BLaER1 treated with 17β-estradiol and CSF1 and Interleukin-3, amounts not matched to agents 10 nM and 100 nM (cell line): ENCODE data around the gene SNAP29.
A peak's percentile ranks its signal among the peaks of the same experiment; 100 is the strongest.
"Not testable (repeated sequence)": the region's sequence is repeated elsewhere in the genome, so short reads cannot be mapped to it uniquely, and the experiment has no call there.

ENCODE experiments used
- H3K27ac ChIP-seq, 11 experiments: shearing (Covaris generic); formaldehyde crosslinking; 2 replicates each; pipeline ENCODE4 v1.8.1; 2022
- H3K27me3 ChIP-seq, 11 experiments: shearing (Covaris generic); formaldehyde crosslinking; 2 replicates each; pipeline ENCODE4 v1.8.1; 2022
- H3K36me3 ChIP-seq, 11 experiments: shearing (Covaris generic); formaldehyde crosslinking; 2 replicates each; pipeline ENCODE4 v1.8.1; 2022
- H3K4me1 ChIP-seq, 10 experiments: shearing (Covaris generic); formaldehyde crosslinking; 2 replicates each; pipeline ENCODE4 v1.8.1; 2022
- H3K4me2 ChIP-seq, 11 experiments: shearing (Covaris generic); formaldehyde crosslinking; 2 replicates each; pipeline ENCODE4 v1.8.1; 2022
- H3K4me3 ChIP-seq, 10 experiments: shearing (Covaris generic); formaldehyde crosslinking; 2 replicates each; pipeline ENCODE4 v1.8.1; 2022
- H3K9ac ChIP-seq, 11 experiments: shearing (Covaris generic); formaldehyde crosslinking; 2 replicates each; pipeline ENCODE4 v1.8.1; 2022
- H3K9me3 ChIP-seq, 11 experiments: shearing (Covaris generic); formaldehyde crosslinking; replicated peaks in 1 of 11; 2 replicates each; pipeline ENCODE4 v1.8.1; 2022
- H4K20me1 ChIP-seq, 11 experiments: shearing (Covaris generic); formaldehyde crosslinking; 2 replicates each; pipeline ENCODE4 v1.8.1; 2022
- Cebpa-rat ChIP-seq, 11 experiments: shearing (Covaris generic); IDR thresholded peaks; 2 replicates each; pipeline ENCODE4 v1.8.1; 2022

SNAP29 gene

DNA sequence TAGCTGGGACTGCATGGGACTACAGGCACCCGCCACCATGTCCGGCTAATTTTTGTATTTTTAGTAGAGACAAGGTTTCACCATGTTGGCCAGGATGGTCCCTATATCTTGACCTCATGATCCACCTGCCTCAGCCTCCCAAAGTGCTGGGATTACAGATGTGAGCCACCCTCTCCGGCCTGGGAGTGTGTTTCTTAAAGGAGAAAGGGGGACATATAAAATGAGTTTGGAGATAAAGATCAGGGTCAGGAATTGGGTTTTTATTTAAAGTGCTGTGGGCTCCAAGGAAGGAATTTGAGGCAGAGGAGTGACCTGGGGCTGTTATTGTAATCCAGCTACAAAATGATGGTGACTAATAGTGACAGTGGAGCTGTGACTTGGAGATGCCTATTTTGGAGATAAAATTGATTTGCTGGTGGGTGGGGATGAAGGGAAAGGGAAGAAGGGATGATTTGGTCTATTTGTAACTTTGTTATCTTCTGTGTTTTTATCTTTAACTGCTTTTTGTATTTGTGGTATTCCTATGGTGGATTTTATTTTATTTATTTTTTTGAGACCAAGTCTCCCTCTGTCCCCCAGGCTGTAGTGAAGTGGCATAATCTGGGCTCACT, 63.4 kb downstream of the SNAP29 start:
- H3K4me2 ChIP-seq, result peak overlapping the region; percentile 27 to 98 (median 87); a peak in 18 of 22 replicates
- H4K20me1 ChIP-seq, result peaks cover 88 to 99% (median 96%) of the 10 kb centered on the region in 11 experiments
- H3K36me3 ChIP-seq, result peaks cover 0 to 55% (median 34%) of the 10 kb centered on the region in 11 experiments; a peak in 18 of 22 replicates
- H3K4me1 ChIP-seq, result peaks cover 36 to 76% (median 53%) of the 10 kb centered on the region in 10 experiments
- H3K4me3 ChIP-seq, result no peak overlapping the region
- TF ChIP-seq Cebpa-rat (IDR thresholded peaks at IDR 0.05), result no peak
- no peaks in the 10 kb centered on the region for H3K27me3 ChIP-seq
- no peaks in the 10 kb centered on the region for H3K9me3 ChIP-seq
- no peak overlapping the region for H3K27ac ChIP-seq
- peak overlapping the region in 1 of 11 experiments; percentile 34; a peak in 2 of 22 replicates for H3K9ac ChIP-seq

GRCh38 chr22:20926243-20926642, 67.4 kb downstream of the SNAP29 start:
- Histone ChIP-seq H3K4me2 (peak overlapping the region in 4 of 11 experiments; percentile 20 to 77 (median 58); a peak in 7 of 22 replicates), H3K27me3 (no peaks in the 10 kb centered on the region), H4K20me1 (peaks cover 99 to 100% (median 100%) of the 10 kb centered on the region in 11 experiments), H3K27ac (peak overlapping the region in 1 of 11 experiments; percentile 17; a peak in 1 of 22 replicates), H3K36me3 (peaks cover 0 to 87% (median 52%) of the 10 kb centered on the region in 11 experiments; a peak in 20 of 22 replicates), H3K9ac (peak overlapping the region in 2 of 11 experiments; percentile 18 to 51; a peak in 3 of 22 replicates), H3K4me3 (no peak overlapping the region), H3K9me3 (no peaks in the 10 kb centered on the region), H3K4me1 (peaks cover 20 to 90% (median 37%) of the 10 kb centered on the region in 10 experiments)
- no peak for TF ChIP-seq Cebpa-rat (IDR thresholded peaks at IDR 0.05)

DNA sequence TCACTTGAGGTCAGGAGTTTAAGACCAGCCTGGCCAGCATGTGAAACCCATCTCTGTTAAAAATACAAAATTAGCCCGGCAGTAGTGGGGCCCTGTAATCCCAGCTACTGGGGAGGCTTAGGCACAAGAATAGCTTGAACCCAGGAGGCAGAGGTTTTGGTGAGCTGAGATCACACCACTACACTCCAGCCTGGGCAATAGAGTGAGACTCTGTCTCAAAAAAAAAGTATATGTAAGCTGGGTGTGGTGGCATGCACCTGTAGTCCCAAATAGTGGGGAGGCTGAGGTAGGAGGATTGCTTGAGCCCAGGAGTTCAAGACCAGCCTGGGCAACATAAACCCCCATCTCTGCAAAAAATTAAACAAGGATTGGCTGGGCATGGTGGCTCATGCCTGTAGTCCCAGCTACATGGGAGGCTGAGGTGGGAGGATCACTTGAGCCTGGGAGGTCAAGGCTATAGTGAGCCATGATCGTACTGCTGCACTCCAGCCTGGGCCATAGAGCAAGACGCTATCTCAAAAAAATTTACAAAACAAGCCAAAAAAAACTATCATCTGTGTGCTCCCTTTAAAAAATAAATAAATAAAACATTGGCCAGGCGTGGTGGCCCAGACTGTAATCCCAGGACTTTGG, 69.2 kb downstream of the SNAP29 start:
- Histone ChIP-seq H4K20me1 (peaks cover 99 to 100% (median 100%) of the 10 kb centered on the region in 11 experiments), H3K27ac (no peak overlapping the region), H3K4me2 (peak overlapping the region in 2 of 11 experiments; percentile 1 to 44; a peak in 2 of 22 replicates), H3K9me3 (no peaks in the 10 kb centered on the region), H3K36me3 (peaks cover 0 to 88% (median 56%) of the 10 kb centered on the region in 11 experiments; a peak in 20 of 22 replicates), H3K9ac (no peak overlapping the region), H3K4me1 (peaks cover 12 to 87% (median 21%) of the 10 kb centered on the region in 10 experiments; a peak in 18 of 20 replicates), H3K27me3 (no peaks in the 10 kb centered on the region), H3K4me3 (no peak overlapping the region)
- no peak for TF ChIP-seq Cebpa-rat (IDR thresholded peaks at IDR 0.05)

GRCh38 chr22:20928573-20928967, 69.8 kb downstream of the SNAP29 start:
- H3K36me3 ChIP-seq, result peaks cover 1 to 88% (median 56%) of the 10 kb centered on the region in 11 experiments

GRCh38 chr22:20930004-20930403, 71.2 kb downstream of the SNAP29 start:
- peaks cover 99 to 100% (median 100%) of the 10 kb centered on the region in 11 experiments for H4K20me1 ChIP-seq

More at GRCh38 chr22:20928573-20928967, 69.8 kb downstream of the SNAP29 start:
- Histone ChIP-seq H4K20me1 (peaks cover 99 to 100% (median 100%) of the 10 kb centered on the region in 11 experiments), H3K4me3 (no peak overlapping the region), H3K27ac (no peak overlapping the region), H3K9ac (no peak overlapping the region), H3K4me1 (peaks cover 12 to 82% (median 21%) of the 10 kb centered on the region in 10 experiments; a peak in 18 of 20 replicates), H3K4me2 (peak overlapping the region in 2 of 11 experiments; percentile 1 to 44; a peak in 3 of 22 replicates), H3K9me3 (no peaks in the 10 kb centered on the region), H3K27me3 (no peaks in the 10 kb centered on the region)
- TF ChIP-seq Cebpa-rat (IDR thresholded peaks at IDR 0.05), result no peak

GRCh38 chr22:20930435-20930834, 71.6 kb downstream of the SNAP29 start:
- H3K27ac ChIP-seq, H3K9ac ChIP-seq, H3K4me3 ChIP-seq, H3K4me2 ChIP-seq, H3K27me3 ChIP-seq, H3K9me3 ChIP-seq: not testable (repeated sequence)
- Histone ChIP-seq H3K4me1 (peaks cover 0 to 64% (median 10%) of the 10 kb centered on the region in 10 experiments; a peak in 15 of 20 replicates), H4K20me1 (peaks cover 99 to 100% (median 100%) of the 10 kb centered on the region in 11 experiments), H3K36me3 (peaks cover 20 to 88% (median 56%) of the 10 kb centered on the region in 11 experiments)

More at GRCh38 chr22:20930004-20930403, 71.2 kb downstream of the SNAP29 start:
- H3K27me3 ChIP-seq, result no peaks in the 10 kb centered on the region
- peaks cover 15 to 88% (median 56%) of the 10 kb centered on the region in 11 experiments for H3K36me3 ChIP-seq
- H3K4me1 ChIP-seq, result peaks cover 0 to 67% (median 13%) of the 10 kb centered on the region in 10 experiments; a peak in 15 of 20 replicates
- no peak overlapping the region for H3K27ac ChIP-seq
- H3K4me2 ChIP-seq, result peak overlapping the region in 2 of 11 experiments; percentile 18 to 26; a peak in 2 of 22 replicates
- no peak overlapping the region for H3K9ac ChIP-seq
- TF ChIP-seq Cebpa-rat (IDR thresholded peaks at IDR 0.05), result no peak
- H3K4me3 ChIP-seq, result no peak overlapping the region
- no peaks in the 10 kb centered on the region for H3K9me3 ChIP-seq

DNA sequence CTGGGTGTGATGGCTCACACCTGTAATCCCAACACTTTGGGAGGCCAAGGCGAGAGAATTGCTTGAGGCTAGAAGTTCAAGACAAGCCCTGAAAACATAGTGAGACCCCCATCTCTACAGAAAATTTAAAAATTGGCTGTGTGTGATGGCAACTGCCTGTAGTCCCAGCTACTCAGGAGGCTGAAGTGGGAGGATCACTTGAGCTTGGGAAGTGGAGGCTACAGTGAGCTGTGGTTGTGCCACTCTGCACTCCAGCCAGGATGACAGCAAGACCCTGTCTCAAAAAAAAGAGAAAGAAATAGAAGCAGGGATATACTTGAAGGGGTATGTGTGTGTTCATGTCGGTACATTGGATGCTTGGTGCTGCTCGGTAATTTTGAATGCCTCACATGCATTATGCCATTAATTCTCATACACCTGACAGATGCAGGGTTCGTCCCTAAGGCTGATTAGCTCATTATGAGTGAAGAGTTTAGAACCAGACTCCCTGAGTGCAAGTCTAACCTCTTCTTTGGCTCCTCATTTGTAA, 72.4 kb downstream of the SNAP29 start:
- Histone ChIP-seq H3K9me3 (no peaks in the 10 kb centered on the region), H3K27me3 (no peaks in the 10 kb centered on the region), H3K4me2 (0 out of 22 replicates have a peak overlapping the region, but pooled peaks of 1 of the 11 experiments have one; percentile 19), H3K4me1 (peaks cover 0 to 63% (median 6%) of the 10 kb centered on the region in 10 experiments; a peak in 13 of 20 replicates), H3K9ac (0 out of 22 replicates have a peak overlapping the region, but pooled peaks of 1 of the 11 experiments have one; percentile 5), H4K20me1 (peaks cover 99 to 100% (median 100%) of the 10 kb centered on the region in 11 experiments), H3K36me3 (peaks cover 27 to 88% (median 61%) of the 10 kb centered on the region in 11 experiments), H3K4me3 (no peak overlapping the region), H3K27ac (no peak overlapping the region)
- no peak for TF ChIP-seq Cebpa-rat (IDR thresholded peaks at IDR 0.05)

- Histone ChIP-seq H3K27ac (no peak overlapping the region), H3K27me3 (no peaks in the 10 kb centered on the region), H3K9ac (no peak overlapping the region), H3K4me3 (no peak overlapping the region), H3K4me2 (no peak overlapping the region), H3K4me1 (peaks cover 11 to 54% (median 16%) of the 10 kb centered on the region in 10 experiments; a peak in 19 of 20 replicates), H3K36me3 (peaks cover 52 to 93% (median 77%) of the 10 kb centered on the region in 11 experiments), H4K20me1 (peaks cover 99 to 100% (median 100%) of the 10 kb centered on the region in 11 experiments), H3K9me3 (no peaks in the 10 kb centered on the region)
- no peak for TF ChIP-seq Cebpa-rat (IDR thresholded peaks at IDR 0.05)
These were observed 75.1 kb downstream of the SNAP29 start for GRCh38 chr22:20933910-20934309.

DNA sequence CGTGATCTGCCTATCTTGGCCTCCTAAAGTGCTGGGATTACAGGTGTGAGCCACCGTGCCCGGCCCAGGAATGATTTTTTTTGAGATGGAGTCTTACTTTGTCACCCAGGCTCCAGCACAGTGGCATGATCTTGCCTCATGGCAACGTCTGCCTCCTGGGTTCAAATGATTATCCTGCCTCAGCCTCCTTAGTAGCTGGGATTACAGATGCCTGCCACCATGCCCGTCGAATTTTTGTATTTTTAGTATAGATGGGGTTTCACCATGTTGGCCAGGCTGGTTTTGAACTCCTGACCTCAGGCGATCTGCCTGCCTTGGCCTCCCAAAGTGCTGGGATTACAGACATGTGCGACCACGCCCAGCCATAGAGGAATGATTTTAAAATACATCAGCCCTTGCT, 76.2 kb downstream of the SNAP29 start:
- H3K4me1 ChIP-seq, result peaks cover 18 to 49% (median 23%) of the 10 kb centered on the region in 10 experiments; a peak in 19 of 20 replicates
- H3K36me3 ChIP-seq, result peaks cover 52 to 88% (median 79%) of the 10 kb centered on the region in 11 experiments
- H3K4me3 ChIP-seq, H3K4me2 ChIP-seq, H3K9ac ChIP-seq, H3K9me3 ChIP-seq, H3K27ac ChIP-seq, H3K27me3 ChIP-seq: not testable (repeated sequence)
- peaks cover 100% of the 10 kb centered on the region in 11 experiments for H4K20me1 ChIP-seq

GRCh38 chr22:20935780-20936539, 77.2 kb downstream of the SNAP29 start:
- H3K27me3 ChIP-seq, H3K4me2 ChIP-seq, H3K9ac ChIP-seq, H3K9me3 ChIP-seq, H3K27ac ChIP-seq, H3K4me3 ChIP-seq: not testable (repeated sequence)
- Histone ChIP-seq H3K36me3 (peaks cover 57 to 88% (median 82%) of the 10 kb centered on the region in 11 experiments), H4K20me1 (peaks cover 100% of the 10 kb centered on the region in 11 experiments), H3K4me1 (peaks cover 20 to 57% (median 24%) of the 10 kb centered on the region in 10 experiments; a peak in 19 of 20 replicates)
